Epithelial cell of prostate (primary cell): ENCODE results near the gene RAP2A.

Experiments
- DNase-seq: peaks from one replicate; pipeline ENCODE4 v3.0.0-alpha.2; 2011; ENCODE audit warnings: low read depth, low spot score
- H3K27ac ChIP-seq: fragments of 450-650 bp; 2 replicates; pipeline ENCODE4 v1.5.1; 2017; ENCODE audit warnings: mild to moderate bottlenecking

RAP2A gene

DNA sequence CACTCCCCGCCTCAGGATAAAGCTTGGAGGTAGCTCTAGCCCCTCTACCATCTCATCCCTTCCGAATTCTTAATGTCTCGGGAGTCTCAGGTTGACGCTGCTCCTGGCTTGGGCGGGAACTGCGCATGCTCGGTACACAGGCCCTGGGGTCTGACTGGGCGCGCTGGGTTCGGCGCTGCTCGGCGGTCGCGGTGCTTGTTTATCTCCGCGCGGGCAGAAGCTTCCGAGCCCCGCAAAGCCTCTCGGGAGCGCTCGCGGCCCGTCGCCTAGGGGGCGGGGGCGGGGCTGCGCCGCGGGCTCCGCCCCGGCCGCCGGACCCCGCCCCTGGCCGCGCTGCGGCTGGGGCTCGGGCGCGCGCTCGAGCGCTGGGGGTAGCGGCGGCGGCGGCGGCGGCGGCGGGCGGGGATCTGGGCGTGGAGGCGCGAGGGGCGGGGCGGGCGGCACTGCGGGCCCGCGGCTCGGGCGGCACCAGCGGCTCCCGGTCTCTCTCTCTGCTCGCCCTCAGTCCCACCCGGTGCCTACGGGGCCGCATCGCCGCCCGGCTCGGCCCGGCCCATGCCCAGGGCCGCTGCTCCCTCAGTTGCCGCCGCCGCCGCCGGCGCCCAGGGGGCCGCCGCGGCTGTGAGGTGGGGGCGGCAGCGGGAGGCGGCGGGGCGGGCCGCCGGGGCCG, at the start of gene RAP2A:
Gene RAP2A, plus strand, starts transcription at position 443 of the 670 bp plus-strand sequence. CDS start 302 bp downstream, outside the sequence.
- peak; percentile 50 for DNase-seq
- peak within 1 kb of the TSS; percentile 93 for H3K27ac ChIP-seq

DNA sequence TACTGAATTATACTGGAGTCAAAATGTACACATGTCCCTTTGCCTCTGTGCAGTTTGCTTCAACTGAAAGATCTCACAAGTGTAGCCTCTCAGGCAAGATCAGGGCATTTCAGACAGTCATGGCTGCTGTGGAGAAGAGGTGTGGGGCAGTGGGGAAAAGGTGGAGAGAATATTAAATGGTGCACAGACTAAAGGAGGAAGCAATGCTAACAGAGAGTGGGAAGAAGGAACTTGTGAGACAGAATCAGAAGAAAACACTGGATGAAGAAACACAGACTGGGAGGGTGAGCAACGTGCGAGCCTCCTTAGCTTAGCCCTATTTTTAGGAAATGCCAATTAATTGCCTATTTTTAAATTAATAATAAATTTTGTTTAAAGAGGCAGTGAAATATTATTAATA, 49.6 kb upstream of the RAP2A start:
- no peak for DNase-seq
- H3K27ac ChIP-seq: no peak overlapping the region

DNA sequence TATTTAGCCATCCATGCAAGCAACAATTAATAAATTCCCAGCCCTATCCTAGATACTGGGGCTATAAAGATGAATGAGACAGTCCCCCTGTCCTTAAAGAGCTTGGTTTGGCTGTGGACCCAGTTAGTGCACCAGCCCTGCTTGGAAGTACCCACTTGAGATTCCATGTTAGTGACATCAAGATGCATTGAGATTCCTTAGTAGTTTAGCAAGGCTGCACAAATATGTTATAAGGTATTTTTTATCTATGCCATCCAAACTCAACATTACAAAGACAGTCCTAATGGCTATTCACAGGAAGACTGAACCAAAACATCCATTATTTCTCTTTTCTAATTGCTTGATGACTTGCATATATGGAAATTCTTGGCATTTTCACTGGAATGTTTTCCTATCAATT, 48.8 kb upstream of the RAP2A start:
- no peak for DNase-seq
- H3K27ac ChIP-seq: no peak overlapping the region

DNA sequence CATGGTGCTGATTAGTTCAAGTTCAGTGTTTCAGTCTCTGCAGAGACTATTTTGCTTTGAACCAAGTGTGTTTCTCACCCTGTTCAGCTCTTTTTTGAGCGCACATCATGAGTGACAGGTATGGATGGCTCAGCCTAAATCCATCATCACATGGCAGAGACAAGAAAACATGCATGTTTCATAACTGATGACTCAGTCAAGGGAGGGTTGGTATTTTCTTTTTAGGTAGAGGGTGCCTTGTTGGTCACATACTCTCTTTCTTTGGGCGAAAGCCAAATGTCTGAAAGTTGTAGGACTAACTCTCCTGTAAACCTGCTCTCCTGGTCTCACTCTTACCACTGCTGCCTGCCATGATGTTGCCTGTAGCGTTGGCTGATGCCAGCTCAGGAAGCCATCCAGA, 48.1 kb upstream of the RAP2A start:
- no peak overlapping the region for H3K27ac ChIP-seq
- peak; percentile 76 for DNase-seq

DNA sequence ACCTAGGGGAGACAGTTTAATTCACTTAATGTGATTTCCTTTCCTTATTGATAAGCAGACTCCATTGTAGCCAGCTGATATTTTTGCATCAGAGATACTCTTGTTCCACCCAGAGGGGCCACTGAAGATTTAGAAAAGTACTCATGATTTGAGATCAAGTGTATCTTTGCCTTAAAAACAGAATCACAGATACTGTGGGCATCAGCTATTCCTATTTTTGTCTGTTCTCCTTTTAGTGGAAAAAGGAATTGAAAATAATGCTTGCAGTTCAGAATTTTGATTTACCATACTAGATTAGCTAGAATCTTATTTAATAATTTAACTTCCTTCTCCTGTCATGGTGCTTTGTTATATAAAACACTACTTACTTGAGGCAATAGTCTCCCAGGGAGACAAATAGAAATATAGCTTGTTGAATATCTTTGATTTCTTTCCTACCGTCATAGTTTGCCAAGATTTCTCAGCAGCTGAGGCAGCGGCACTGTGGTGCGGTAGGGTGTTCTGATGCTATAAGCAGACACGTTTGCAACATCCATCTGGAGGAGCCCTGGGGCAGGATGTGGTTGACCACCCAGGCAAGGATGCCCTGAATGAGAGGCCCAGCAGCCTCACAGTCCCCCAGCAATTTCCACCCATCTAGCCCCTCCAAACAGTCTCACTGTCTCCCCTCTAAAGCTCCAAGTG, 47.0 kb upstream of the RAP2A start:
- no peak overlapping the region for H3K27ac ChIP-seq
- no peak for DNase-seq

DNA sequence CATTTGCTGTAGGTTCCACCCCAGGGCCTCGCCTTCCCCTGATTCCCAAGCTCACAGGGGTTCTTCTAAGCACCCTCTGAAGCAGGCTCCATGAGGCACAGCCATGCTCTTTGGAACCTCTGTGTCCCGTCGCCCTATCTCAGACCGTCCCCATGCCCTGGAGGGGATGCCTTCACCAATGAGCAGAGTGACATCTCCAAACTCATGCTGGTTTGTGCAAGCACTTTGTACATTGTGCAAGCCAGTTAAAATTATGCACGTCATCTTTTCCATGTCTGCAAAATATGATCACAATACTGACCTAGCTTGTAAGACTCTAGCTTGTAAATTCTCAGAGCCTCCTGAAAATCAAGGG, 46.5 kb upstream of the RAP2A start:
- H3K27ac ChIP-seq: no peak overlapping the region
- DNase-seq: no peak

DNA sequence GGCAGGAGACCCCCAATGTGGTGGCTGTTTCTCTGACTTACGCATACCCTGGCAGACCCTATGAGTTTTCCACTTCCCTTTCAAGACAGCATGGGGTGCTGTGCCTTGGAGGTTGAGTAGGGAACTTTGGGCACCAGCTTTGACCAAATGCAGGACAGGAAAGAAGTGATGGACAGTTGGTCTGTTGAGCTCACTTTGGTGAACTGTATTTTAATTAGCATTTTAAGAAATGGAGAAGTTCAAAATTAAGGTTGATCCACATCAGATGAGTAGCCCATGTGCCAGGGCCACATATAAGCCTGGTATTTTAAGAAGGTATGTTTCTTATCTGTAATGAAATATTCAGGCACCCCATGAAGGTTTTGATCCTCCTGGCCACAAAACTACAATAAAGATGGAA, 46.1 kb upstream of the RAP2A start:
- no peak overlapping the region for H3K27ac ChIP-seq
- no peak for DNase-seq

DNA sequence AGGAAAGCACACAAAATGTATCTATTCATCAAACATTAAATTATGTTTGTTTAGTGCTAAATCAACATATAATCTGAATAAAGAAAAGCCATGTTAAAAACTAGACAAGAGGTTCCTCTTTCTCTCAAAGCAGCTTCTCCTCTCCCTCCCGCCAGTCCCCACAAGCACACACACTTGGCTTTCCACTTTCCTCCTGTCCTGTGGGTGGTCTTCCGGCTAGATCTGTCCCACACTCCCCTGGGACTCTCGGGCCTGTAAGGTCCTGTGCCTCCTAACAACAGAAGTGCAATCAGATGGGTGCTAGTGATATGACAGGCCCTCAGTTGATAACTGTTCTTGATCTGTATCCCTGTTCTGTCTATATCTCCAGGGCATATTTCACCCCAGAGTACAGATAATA, 45.6 kb upstream of the RAP2A start:
- no peak overlapping the region for H3K27ac ChIP-seq
- no peak for DNase-seq

DNA sequence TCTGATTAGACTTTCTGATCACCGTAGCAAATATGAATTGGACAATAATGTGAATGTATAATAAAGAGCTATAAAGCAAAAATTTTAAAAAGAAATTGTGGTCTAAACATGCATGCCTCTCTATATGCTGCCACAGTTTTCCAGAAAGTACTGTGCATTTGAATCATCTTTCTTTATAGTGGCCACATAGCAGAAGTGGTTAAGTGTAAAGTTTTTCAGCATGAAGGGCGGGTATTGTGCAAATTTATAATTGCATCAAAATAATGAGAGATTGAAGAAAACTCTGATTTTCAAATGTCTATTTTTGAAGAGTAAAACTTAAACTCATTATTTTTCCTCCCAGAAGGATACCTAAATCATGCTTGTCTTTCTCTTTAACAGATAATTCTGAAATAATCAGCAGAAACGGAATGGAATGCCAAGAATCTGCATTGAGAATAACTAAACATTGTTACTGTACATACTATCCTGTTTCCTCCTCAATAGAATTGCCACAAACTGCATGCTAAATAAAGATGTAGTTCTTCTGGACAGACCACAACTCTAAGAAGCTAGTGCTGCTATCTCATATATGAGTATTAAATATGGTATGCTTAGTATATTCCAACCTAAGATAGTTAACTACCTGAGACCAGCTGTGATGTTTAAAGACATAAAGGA, 42.9 kb upstream of the RAP2A start:
- DNase-seq: no peak
- no peak overlapping the region for H3K27ac ChIP-seq

DNA sequence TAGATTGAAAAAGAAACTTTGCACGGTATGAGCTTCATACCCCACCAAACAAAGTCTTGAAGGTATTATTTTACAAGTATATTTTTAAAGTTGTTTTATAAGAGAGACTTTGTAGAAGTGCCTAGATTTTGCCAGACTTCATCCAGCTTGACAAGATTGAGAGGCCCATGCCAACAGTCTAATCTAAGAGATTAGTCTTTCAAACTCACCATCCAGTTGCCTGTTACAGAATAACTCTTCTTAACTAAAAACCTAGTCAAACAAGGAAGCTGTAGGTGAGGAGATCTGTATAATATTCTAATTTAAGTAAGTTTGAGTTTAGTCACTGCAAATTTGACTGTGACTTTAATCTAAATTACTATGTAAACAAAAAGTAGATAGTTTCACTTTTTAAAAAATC, 41.9 kb upstream of the RAP2A start:
- DNase-seq: no peak
- no peak overlapping the region for H3K27ac ChIP-seq

DNA sequence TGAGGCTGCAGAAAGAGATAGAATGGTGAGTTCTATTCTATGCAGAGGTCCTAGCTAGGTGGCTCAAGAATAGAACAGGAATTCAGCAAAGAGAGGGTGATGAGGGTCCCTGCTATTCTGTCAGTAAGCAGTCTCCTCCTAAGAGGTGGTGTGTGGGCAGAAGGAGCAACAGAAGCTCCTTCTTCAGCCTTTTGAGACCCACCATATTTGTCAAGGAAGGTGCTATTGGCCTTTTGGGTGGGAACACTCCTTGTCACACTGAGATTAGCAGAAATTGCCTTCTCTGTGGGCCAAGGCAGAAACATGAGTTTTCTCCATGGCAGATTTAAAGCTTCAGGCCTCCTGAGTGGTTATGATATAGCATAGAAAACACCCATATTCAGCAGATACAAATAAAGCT, 39.4 kb upstream of the RAP2A start:
- no peak overlapping the region for H3K27ac ChIP-seq
- no peak for DNase-seq

DNA sequence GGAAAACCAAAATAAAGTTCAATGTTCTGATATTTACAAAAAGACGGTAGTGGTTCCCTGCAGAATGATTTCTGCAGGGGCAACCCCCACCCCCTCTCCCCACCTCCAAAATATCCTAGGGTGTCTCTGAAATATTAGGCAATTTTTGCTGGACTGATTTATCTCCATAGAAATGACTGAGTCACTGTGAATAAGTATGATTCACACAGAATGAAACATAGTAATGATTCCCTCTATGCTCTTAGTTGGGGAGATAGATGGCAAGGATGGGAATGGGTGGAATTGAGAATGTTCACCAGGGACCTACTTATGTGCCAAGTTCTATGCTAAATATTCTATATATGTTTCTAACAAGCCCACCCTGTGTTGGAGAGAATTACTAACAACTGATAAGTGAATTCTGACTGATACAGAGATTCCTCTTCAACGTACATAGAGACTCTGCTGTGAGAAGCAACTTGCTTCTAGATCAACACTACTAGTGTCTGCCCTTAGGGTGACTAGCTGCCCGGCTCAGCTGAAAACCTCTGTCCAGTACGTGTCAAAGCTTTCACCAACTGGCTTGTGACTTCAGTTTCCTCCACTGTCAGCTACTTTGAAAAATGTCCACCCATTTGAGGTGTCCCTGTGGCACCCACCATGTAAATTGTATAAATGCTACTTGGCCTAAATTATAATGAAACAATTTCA, 38.4 kb upstream of the RAP2A start:
- H3K27ac ChIP-seq: no peak overlapping the region
- no peak for DNase-seq

DNA sequence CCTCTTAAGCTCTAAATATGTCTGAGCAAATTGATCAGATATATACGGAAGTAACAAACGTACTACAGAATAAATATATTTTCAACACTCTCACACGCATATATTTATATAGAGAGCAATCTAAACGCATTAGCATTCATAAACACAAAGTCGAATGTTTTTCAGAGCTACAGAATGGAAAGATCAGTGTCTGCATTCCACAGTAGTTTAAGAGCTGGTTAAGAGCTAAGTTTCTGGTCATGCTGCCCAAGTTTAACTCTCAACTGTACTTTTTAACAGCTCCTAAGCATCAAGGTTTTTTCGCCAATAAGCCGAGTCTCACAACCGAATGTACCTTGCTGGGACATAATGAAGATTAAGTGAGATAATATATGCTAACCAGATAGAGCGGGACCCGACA, 36.7 kb upstream of the RAP2A start:
- no peak for DNase-seq
- H3K27ac ChIP-seq: no peak overlapping the region

DNA sequence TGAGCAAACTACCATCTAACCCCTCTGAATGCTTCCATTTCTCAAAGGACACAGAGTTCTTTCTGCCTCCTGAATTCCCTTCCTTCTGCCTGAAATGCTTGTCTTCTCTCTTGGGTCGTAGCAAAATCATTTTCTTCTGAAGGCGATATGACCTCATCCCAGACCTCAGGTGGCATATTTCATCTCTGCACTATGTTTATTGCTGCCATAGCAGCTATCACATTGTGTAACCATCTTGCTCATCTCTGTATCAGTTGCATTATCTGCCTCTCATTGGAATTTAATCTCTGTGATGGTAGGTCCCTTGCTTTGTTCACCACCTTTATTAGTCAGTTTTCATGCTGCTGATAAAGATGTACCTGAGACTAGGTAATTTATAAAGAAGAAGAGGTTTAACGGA, 32.5 kb upstream of the RAP2A start:
- DNase-seq: no peak
- no peak overlapping the region for H3K27ac ChIP-seq

DNA sequence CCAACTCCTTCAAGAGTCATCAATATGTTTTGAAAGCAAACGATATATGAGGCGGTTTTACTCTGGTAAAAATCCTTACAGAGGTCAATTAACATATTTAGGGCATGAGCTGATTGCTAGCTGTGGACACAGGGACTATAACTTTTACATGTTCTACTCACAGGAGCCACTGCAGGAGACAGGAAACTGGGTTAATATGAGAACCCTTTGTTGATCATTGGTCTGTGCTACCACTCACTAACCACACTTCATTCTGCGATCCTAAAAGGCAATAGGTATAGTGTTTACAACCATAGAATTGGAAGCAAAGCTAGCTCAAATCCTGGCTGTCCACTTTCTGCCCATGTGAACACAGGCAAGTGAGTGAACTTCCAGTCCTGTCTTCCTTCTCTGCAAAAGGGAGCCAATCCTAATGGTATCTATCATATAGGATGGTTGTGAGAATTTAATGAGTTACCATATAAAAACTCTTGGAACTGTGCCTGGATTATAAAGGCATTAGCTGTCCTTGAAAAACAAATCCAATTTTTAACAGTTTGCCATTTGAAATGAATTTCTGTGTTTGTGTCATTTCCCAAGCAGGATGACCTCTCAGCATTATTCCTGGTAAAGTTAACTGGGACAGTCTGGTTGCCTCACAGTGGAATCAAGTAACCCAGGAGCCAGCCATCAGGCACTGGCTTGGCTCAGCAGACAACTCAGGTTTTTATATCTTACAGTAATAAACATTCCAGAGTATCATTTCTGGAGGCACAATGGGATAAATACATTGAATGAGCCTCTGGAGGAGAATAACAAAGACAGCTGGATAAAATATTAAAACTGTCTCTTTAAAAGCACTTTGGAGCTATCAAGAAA, 29.8 kb upstream of the RAP2A start:
- DNase-seq: no peak
- H3K27ac ChIP-seq: no peak overlapping the region

DNA sequence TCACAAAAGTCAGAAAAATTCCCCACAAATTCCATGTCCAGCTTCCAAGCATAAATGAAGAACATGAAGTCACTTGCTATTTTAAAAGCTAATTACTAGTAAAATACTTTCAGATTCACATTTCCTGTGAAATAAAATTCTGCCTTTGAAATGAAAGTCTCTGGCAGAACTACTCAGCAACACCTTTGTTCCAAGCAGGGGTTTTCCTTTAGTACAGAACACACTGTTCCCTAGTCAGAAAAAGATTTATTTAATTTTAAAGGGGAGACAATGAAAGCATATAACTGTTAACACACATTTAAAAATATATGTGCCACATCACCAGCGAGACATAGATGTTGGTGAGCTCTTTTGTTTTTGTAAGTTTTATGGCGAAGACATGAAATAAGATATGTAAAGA, 26.4 kb upstream of the RAP2A start:
- DNase-seq: no peak
- no peak overlapping the region for H3K27ac ChIP-seq

DNA sequence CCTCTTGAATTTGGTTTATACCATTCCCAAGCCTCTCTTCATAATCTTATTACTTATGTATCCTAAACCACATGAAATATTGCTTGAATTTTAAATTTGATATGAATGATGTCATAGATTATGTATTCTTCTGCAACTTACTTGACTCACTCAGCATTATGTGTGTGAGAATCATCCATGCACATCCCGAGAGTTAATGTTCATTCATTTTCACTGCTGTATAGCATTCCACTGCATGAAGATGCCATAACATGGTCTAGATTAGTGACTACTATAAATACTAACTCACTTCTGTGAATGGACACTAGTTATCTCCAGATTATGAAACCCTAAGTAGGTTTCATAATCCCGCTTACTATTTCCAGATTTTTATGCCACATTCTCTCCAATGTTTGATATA, 25.0 kb upstream of the RAP2A start:
- DNase-seq: no peak
- no peak overlapping the region for H3K27ac ChIP-seq

DNA sequence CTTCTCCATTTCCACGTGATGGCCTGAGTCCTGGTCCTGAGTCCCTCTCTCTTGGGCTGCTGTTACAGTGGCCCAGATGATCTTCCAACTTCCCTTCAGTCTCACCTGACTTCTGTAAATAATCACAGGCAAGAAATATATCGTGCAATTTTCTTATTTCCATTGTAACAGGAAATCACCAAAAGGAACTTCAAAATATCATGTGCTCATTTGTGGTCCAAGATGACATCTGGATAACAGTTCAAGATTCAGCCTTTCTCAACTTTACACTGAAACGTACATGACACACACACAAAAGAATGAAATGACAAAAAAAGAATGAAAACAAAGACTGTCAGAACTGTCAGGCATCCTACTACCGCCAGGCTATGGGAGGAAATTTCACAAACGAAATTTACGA, 22.0 kb upstream of the RAP2A start:
- H3K27ac ChIP-seq: no peak overlapping the region
- no peak for DNase-seq

DNA sequence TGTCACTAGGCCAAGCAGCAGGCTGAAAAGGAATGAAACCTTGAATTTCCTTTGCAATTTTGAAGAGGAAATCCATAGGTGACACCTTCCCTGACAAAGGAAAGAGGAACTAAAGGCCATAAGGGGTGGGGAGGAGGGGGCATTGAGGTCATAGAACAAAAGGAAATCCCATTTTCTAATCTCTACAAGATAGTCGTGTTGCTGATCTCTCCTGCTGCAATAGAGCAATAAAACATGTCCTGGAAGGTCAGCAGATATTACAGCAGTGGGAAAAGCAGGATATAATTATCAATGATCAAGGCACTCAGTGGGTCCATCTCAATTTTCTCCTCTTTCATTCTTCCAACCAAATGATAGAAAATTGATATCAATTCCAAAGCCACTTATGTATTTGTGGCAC, 20.3 kb upstream of the RAP2A start:
- no peak for DNase-seq
- H3K27ac ChIP-seq: no peak overlapping the region

DNA sequence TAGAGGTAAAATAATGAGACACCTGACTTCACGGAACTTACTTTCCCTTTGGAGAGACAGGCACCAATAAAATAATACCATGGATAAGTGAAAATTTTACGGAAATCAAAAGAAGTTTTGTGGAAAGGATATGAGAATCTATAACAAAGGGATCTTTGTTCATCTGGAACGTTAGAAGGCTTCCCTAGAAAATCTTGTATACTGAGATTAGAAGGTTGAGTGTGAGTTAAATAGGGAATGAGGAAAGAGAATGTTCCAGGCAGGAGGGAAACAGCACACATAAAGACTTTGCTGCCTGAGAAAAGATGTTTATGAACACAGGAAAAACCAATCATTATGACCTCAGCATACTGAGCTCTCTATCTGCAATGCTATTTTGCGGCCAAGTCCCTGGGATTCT, 19.6 kb upstream of the RAP2A start:
- no peak for DNase-seq

More for the DNA sequence above, 19.6 kb upstream of the RAP2A start:
- no peak overlapping the region for H3K27ac ChIP-seq
